ENCODE results near the gene KDM2A. TPM values are rescaled to one million over a fixed set of nuclear protein-coding genes. Genes with fewer than 3 reads are reported as not detected.

KDM2A gene
- total and polyA plus RNA-seq, 4 donors: 30.6 to 102 (median 63.2) TPM

DNA sequence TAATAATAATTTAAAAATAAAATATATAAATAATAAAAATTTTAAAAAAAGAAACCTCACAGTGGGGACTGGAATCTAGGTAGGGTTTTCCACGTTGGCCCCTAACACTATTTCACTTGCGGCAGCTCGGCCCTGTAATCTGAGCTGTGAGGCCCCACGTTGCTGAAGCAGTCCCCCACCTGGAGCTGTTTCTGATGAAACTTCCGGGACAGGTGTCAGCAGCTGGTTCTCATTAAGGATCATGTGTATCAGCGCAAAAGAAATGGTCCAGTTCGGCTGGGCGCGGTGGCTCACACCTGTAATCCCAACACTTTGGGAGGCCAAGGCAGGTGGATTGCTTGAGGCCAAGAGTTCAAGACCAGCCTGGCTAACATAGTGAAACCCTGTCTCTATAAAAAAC, 45.2 kb upstream of the KDM2A start:
- H3K4me3 ChIP-seq: no peak overlapping the region
- no peak overlapping the region for H3K9ac ChIP-seq (ENCODE audit: insufficient read depth in 1 of 2, low read length in 2 of 2)
- H3K4me1 ChIP-seq (ENCODE audit: control insufficient read depth in 5 of 5, insufficient read depth in 5 of 5, low read length in 5 of 5): no peaks in the 10 kb centered on the region
- no peaks in the 10 kb centered on the region for H3K9me3 ChIP-seq (ENCODE audit: control insufficient read depth in 4 of 4, insufficient read depth in 3 of 4, low read length in 3 of 4)
- no peak for DNase-seq
- 93 to 97% methylated on average over 9 of the region's 9 CpGs for WGBS, 2 donors
- no peaks in the 10 kb centered on the region for H3K36me3 ChIP-seq (ENCODE audit: control insufficient read depth in 4 of 4, insufficient read depth in 4 of 4, low read length in 4 of 4)
- ATAC-seq (ENCODE audit: insufficient read depth, low FRiP score): no peak
- no peaks in the 10 kb centered on the region for H3K27me3 ChIP-seq (ENCODE audit: control insufficient read depth in 3 of 3, insufficient read depth in 3 of 3, low read length in 2 of 3)
- TF ChIP-seq, protein P1, sequence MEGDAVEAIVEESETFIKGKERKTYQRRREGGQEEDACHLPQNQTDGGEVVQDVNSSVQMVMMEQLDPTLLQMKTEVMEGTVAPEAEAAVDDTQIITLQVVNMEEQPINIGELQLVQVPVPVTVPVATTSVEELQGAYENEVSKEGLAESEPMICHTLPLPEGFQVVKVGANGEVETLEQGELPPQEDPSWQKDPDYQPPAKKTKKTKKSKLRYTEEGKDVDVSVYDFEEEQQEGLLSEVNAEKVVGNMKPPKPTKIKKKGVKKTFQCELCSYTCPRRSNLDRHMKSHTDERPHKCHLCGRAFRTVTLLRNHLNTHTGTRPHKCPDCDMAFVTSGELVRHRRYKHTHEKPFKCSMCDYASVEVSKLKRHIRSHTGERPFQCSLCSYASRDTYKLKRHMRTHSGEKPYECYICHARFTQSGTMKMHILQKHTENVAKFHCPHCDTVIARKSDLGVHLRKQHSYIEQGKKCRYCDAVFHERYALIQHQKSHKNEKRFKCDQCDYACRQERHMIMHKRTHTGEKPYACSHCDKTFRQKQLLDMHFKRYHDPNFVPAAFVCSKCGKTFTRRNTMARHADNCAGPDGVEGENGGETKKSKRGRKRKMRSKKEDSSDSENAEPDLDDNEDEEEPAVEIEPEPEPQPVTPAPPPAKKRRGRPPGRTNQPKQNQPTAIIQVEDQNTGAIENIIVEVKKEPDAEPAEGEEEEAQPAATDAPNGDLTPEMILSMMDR (IDR thresholded peaks at IDR 0.05; ENCODE audit: control extremely low read depth, extremely low read depth): no peak
- H3K27ac ChIP-seq (ENCODE audit: low read depth in 1 of 2, low read length in 1 of 2): no peak overlapping the region

DNA sequence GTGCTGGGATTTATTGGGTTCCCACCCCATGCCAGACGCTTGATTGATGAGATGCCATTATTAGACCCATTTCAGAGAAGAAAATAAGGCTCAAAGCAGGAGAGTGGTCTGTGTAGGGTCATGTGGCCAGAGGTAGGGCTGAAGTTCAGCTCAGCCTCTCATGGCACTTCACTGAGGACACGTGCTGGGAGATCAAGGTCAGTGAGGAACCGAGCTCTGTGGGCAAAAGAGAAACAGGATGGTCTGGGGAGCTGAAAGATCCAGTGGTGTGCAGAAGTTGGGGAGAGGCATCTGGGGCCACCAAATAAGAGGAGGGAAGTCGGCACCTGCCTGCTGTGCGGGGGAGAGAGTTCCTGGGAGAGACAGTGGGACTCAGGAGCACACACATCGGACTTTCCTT, 42.9 kb upstream of the KDM2A start:
- Histone ChIP-seq H3K9ac (ENCODE audit: insufficient read depth in 1 of 2, low read length in 2 of 2) (no peak overlapping the region), H3K27me3 (ENCODE audit: control insufficient read depth in 3 of 3, insufficient read depth in 3 of 3, low read length in 2 of 3) (no peaks in the 10 kb centered on the region), H3K9me3 (ENCODE audit: control insufficient read depth in 4 of 4, insufficient read depth in 3 of 4, low read length in 3 of 4) (no peaks in the 10 kb centered on the region), H3K27ac (ENCODE audit: low read depth in 1 of 2, low read length in 1 of 2) (no peak overlapping the region), H3K4me1 (ENCODE audit: control insufficient read depth in 5 of 5, insufficient read depth in 5 of 5, low read length in 5 of 5) (no peaks in the 10 kb centered on the region), H3K36me3 (ENCODE audit: control insufficient read depth in 4 of 4, insufficient read depth in 4 of 4, low read length in 4 of 4) (no peaks in the 10 kb centered on the region), H3K4me3 (no peak overlapping the region)
- TF ChIP-seq, protein P1 (IDR thresholded peaks at IDR 0.05; ENCODE audit: control extremely low read depth, extremely low read depth): no peak
- no peak for DNase-seq
- no peak for ATAC-seq (ENCODE audit: insufficient read depth, low FRiP score)
- 85 to 89% methylated on average over 6 of the region's 6 CpGs for WGBS, 2 donors

DNA sequence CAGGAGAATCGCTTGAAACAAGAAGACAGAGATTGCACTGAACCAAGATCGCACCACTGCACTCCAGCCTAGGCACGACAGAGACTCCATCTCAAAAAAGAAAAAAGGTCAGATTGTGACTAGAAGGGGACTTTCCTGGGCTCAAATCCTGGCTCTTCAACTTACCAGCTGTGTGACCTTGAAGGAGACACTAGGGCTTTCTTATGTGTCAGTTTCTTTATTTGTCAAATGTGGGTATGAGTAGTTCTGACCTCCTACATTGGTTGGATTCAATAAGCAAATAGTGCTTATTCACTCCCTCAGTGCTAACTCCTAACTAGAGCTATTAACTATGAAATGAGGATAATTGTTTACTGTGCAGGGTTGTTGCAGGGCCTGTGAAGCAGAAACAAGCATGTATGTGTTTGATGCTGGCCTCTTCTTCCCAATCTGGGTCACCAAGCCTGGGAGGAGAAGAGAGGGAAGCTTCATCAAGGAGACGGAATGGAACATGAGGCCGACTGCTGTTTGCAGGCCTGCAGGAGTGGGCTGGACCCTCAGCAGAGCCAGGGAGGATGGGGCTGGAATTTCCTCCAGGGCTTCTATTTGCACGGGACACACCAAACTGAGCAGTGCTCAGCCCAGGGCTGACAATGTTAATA, 39.9 kb upstream of the KDM2A start:
- TF ChIP-seq, protein P1 (IDR thresholded peaks at IDR 0.05; ENCODE audit: control extremely low read depth, extremely low read depth): no peak
- WGBS, 2 donors: 82 to 87% methylated on average over 6 of the region's 6 CpGs
- DNase-seq: no peak
- Histone ChIP-seq H3K27me3 (ENCODE audit: control insufficient read depth in 3 of 3, insufficient read depth in 3 of 3, low read length in 2 of 3) (no peaks in the 10 kb centered on the region), H3K9me3 (ENCODE audit: control insufficient read depth in 4 of 4, insufficient read depth in 3 of 4, low read length in 3 of 4) (no peaks in the 10 kb centered on the region), H3K36me3 (ENCODE audit: control insufficient read depth in 4 of 4, insufficient read depth in 4 of 4, low read length in 4 of 4) (no peaks in the 10 kb centered on the region), H3K4me1 (ENCODE audit: control insufficient read depth in 5 of 5, insufficient read depth in 5 of 5, low read length in 5 of 5) (peaks cover 0 to 9% (median 4%) of the 10 kb centered on the region in 5 donors), H3K4me3 (no peak overlapping the region), H3K27ac (ENCODE audit: low read depth in 1 of 2, low read length in 1 of 2) (no peak overlapping the region), H3K9ac (ENCODE audit: insufficient read depth in 1 of 2, low read length in 2 of 2) (no peak overlapping the region)
- ATAC-seq (ENCODE audit: insufficient read depth, low FRiP score): no peak
